Right lobe of liver (tissue), 4 donors: ENCODE results near the gene RAB1B.

ENCODE experiments used
- CTCF ChIP-seq, 4 donors: fragments of 200-600 bp in 3 of 4; fragments of 450-650 bp in 1 of 4; IDR thresholded peaks; one replicate each; pipeline versions ENCODE4 v1.5.1 to v1.8.0; 2016 to 2022; ENCODE audit warnings: antibody characterized with exemption in 4 of 4, mild to moderate bottlenecking in 2 of 4
- POLR2A ChIP-seq: fragments of 450-650 bp; IDR thresholded peaks from one replicate; pipeline ENCODE4 v1.6.1; 2017; ENCODE audit warnings: antibody characterized with exemption, mild to moderate bottlenecking
- donor health status: DM: no; HTN: no; CAD: no.
- donor health status: DM: no; HTN: no; CAD: no.
- donor health status: DM: no; HTN: yes; CAD: no.

GRCh38 chr11:66232769-66233168, 35.7 kb upstream of the RAB1B start:
- TF ChIP-seq CTCF (IDR thresholded peaks at IDR 0.05) (no peak), POLR2A (no peak)
